ENCODE measurements around the gene PIN1.

Gene PIN1

DNA sequence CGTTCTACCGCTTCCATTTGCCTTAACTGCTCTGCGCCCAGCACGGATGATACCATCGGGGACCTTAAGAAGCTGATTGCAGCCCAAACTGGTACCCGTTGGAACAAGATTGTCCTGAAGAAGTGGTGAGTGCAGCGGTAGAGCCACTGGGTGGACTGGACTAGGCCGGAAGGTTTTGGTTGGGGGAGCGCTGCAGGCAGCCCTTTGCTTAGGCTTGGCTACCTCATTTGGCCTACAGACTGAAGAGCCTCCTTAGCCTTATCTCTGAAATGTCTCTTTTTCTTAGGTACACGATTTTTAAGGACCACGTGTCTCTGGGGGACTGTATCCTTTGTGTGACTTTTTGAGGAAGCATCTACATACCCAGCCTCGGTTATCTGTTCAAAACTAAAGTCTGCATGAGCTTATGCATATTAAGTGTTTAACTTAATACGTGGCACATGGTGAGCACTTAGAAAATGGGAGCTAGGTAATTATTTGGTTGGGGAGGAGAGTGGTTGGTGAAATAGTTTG is 6.5 kb upstream of the PIN1 start:
- H3K9me3 ChIP-seq (ENCODE audit: control extremely low read depth in 1 of 5, control insufficient read depth in 4 of 5, insufficient read depth in 2 of 5, low read depth in 1 of 5, low read length in 4 of 5) = no peaks in the 10 kb centered on the region
- H3K4me3 ChIP-seq (ENCODE audit: control insufficient read depth in 1 of 7, extremely low read depth in 1 of 7, insufficient read depth in 4 of 7, low read depth in 2 of 7, low read length in 6 of 7) = peak overlapping the region; percentile 75 to 99 (median 94)
- no peak for DNase-seq
- H3K27me3 ChIP-seq (replicated peaks in 2 of 5; ENCODE audit: control insufficient read depth in 4 of 5, insufficient read depth in 5 of 5, low read length in 4 of 5) = no peaks in the 10 kb centered on the region
- ChIA-PET CTCF (no interaction called here), POLR2A (interaction anchor here (0.6 to 1.9 kb wide), 2 partner anchors 10 to 36 kb away, joined by 4 to 6 read pairs; partner anchors contain the start of gene FBXL12)
- peak overlapping the region in 1 of 2 experiments; percentile 90 for H3K27ac ChIP-seq (ENCODE audit: insufficient read depth in 1 of 2, low read depth in 1 of 2, low read length in 2 of 2, poor library complexity in 1 of 2, severe bottlenecking in 2 of 2)
- H3K4me1 ChIP-seq (ENCODE audit: control extremely low read depth in 1 of 4, control insufficient read depth in 4 of 4, insufficient read depth in 4 of 4, low read length in 3 of 4) = peaks cover 5 to 24% (median 16%) of the 10 kb centered on the region in 4 experiments
- 48% methylated on average over 11 of the region's 13 CpGs for WGBS (ENCODE audit: insufficient coverage)
- peaks cover 0 to 16% (median 11%) of the 10 kb centered on the region in 4 experiments for H3K36me3 ChIP-seq (ENCODE audit: control insufficient read depth in 4 of 4, insufficient read depth in 4 of 4, low read length in 3 of 4)

DNA sequence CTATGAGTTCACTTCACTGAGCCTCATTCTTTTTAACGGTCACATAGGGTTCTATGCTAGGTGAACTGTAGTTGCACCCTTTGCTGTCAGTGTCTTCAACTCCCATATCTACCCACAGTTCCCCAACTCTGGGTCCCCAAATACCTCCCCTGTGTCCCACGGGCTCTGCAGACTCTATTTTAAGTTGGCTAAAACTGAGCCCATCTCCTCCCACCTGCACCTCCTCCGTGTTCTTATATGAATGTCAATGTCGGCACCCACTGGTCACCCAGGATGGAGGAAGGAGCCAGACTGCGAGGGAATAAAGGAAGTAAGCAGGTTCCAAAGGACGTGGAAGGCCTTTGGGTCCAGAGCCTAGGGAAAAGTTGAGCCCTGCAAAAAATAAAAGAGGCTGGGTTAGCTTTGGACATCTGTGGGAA is 802 bp upstream of the PIN1 start:
- Histone ChIP-seq H3K9me3 (ENCODE audit: control extremely low read depth in 1 of 5, control insufficient read depth in 4 of 5, insufficient read depth in 2 of 5, low read depth in 1 of 5, low read length in 4 of 5) (no peaks in the 10 kb centered on the region), H3K4me1 (ENCODE audit: control extremely low read depth in 1 of 4, control insufficient read depth in 4 of 4, insufficient read depth in 4 of 4, low read length in 3 of 4) (peaks cover 5 to 15% (median 12%) of the 10 kb centered on the region in 4 experiments), H3K27ac (ENCODE audit: insufficient read depth in 1 of 2, low read depth in 1 of 2, low read length in 2 of 2, poor library complexity in 1 of 2, severe bottlenecking in 2 of 2) (no peak overlapping the region), H3K36me3 (ENCODE audit: control insufficient read depth in 4 of 4, insufficient read depth in 4 of 4, low read length in 3 of 4) (peaks cover 0 to 29% (median 17%) of the 10 kb centered on the region in 4 experiments), H3K4me3 (ENCODE audit: control insufficient read depth in 1 of 7, extremely low read depth in 1 of 7, insufficient read depth in 4 of 7, low read depth in 2 of 7, low read length in 6 of 7) (peak overlapping the region in 6 of 7 experiments; percentile 67 to 99 (median 82)), H3K27me3 (replicated peaks in 2 of 5; ENCODE audit: control insufficient read depth in 4 of 5, insufficient read depth in 5 of 5, low read length in 4 of 5) (no peaks in the 10 kb centered on the region)
- 81% methylated on average over 3 of the region's 6 CpGs for WGBS (ENCODE audit: insufficient coverage)
- no peak for DNase-seq
- ChIA-PET CTCF (interaction anchor here (0.6 kb wide), 1 partner anchor 373 kb away, joined by 3 read pairs; no protein-coding TSS in a partner anchor), POLR2A (no interaction called here)

DNA sequence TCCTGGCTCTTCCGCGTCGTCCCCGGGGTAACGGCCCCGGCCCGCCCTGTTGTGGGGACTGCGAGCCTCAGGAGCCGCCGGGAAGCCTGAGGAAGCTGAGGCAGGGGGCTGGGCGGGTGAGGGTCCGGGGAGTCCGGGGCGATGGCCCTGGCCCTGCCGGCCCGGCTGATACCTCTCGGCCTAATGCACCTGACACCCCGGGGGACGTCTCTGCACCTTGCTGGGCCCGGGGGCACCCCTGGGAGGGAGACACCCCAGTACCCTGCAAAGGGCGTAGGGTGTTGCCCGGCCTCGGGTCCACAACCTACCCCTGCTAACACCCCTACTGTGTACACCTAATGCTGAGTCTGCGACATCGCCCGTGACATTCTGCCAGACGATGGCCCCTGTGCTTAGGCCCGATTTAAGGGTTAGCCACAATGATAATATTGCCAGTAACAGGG is 410 bp downstream of the PIN1 start:
- peaks cover 5 to 14% (median 12%) of the 10 kb centered on the region in 4 experiments for H3K4me1 ChIP-seq (ENCODE audit: control extremely low read depth in 1 of 4, control insufficient read depth in 4 of 4, insufficient read depth in 4 of 4, low read length in 3 of 4)
- H3K36me3 ChIP-seq (ENCODE audit: control insufficient read depth in 4 of 4, insufficient read depth in 4 of 4, low read length in 3 of 4) = peaks cover 0 to 28% (median 19%) of the 10 kb centered on the region in 4 experiments
- peak overlapping the region; percentile 67 to 99 (median 80) for H3K4me3 ChIP-seq (ENCODE audit: control insufficient read depth in 1 of 7, extremely low read depth in 1 of 7, insufficient read depth in 4 of 7, low read depth in 2 of 7, low read length in 6 of 7)
- POLR2A ChIA-PET = interaction anchor here (0.6 kb wide), 2 partner anchors 36 to 807 kb away, joined by 3 to 4 read pairs; no protein-coding TSS in a partner anchor
- peak overlapping the region in 1 of 2 experiments; percentile 77 for H3K27ac ChIP-seq (ENCODE audit: insufficient read depth in 1 of 2, low read depth in 1 of 2, low read length in 2 of 2, poor library complexity in 1 of 2, severe bottlenecking in 2 of 2)
- CTCF ChIA-PET = no interaction called here
- WGBS (ENCODE audit: insufficient coverage) = 5% methylated on average over 24 of the region's 28 CpGs
- DNase-seq = no peak
- no peaks in the 10 kb centered on the region for H3K9me3 ChIP-seq (ENCODE audit: control extremely low read depth in 1 of 5, control insufficient read depth in 4 of 5, insufficient read depth in 2 of 5, low read depth in 1 of 5, low read length in 4 of 5)
- H3K27me3 ChIP-seq (replicated peaks in 2 of 5; ENCODE audit: control insufficient read depth in 4 of 5, insufficient read depth in 5 of 5, low read length in 4 of 5) = no peaks in the 10 kb centered on the region

DNA sequence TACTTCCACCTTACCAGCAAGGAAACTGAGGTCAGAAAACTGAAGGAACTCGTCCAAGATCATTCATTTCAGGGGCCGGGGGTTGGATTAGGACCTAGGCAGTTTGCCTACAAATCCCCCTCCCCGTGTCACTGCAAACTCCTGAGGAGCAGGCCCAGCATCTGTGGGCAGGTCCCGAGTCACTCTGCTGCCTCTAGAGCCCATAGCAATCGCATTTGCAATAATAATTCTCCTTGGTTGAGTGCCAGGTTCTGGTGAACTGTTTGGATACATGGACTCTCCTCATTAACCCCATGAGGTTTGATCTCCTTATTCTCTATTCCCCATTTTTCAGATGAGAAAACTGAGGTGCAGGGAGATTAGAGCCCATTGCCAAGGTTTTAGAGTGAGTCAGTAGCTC is 903 bp downstream of the PIN1 start:
- peak overlapping the region; percentile 67 to 99 (median 80) for H3K4me3 ChIP-seq (ENCODE audit: control insufficient read depth in 1 of 7, extremely low read depth in 1 of 7, insufficient read depth in 4 of 7, low read depth in 2 of 7, low read length in 6 of 7)
- H3K27ac ChIP-seq (ENCODE audit: insufficient read depth in 1 of 2, low read depth in 1 of 2, low read length in 2 of 2, poor library complexity in 1 of 2, severe bottlenecking in 2 of 2) = peak overlapping the region in 1 of 2 experiments; percentile 77
- peaks cover 0 to 31% (median 23%) of the 10 kb centered on the region in 4 experiments for H3K36me3 ChIP-seq (ENCODE audit: control insufficient read depth in 4 of 4, insufficient read depth in 4 of 4, low read length in 3 of 4)
- H3K27me3 ChIP-seq (replicated peaks in 2 of 5; ENCODE audit: control insufficient read depth in 4 of 5, insufficient read depth in 5 of 5, low read length in 4 of 5) = no peaks in the 10 kb centered on the region
- DNase-seq = peak in 2 of 3 donors; percentile 35 to 44
- 9% methylated on average over 3 of the region's 5 CpGs for WGBS (ENCODE audit: insufficient coverage)
- H3K9me3 ChIP-seq (ENCODE audit: control extremely low read depth in 1 of 5, control insufficient read depth in 4 of 5, insufficient read depth in 2 of 5, low read depth in 1 of 5, low read length in 4 of 5) = no peaks in the 10 kb centered on the region
- peaks cover 5 to 14% (median 12%) of the 10 kb centered on the region in 4 experiments for H3K4me1 ChIP-seq (ENCODE audit: control extremely low read depth in 1 of 4, control insufficient read depth in 4 of 4, insufficient read depth in 4 of 4, low read length in 3 of 4)
- POLR2A ChIA-PET = no interaction called here
- CTCF ChIA-PET = interaction anchor here (2.6 kb wide), 1 partner anchor 11 kb away, joined by 11 read pairs; no protein-coding TSS in a partner anchor

DNA sequence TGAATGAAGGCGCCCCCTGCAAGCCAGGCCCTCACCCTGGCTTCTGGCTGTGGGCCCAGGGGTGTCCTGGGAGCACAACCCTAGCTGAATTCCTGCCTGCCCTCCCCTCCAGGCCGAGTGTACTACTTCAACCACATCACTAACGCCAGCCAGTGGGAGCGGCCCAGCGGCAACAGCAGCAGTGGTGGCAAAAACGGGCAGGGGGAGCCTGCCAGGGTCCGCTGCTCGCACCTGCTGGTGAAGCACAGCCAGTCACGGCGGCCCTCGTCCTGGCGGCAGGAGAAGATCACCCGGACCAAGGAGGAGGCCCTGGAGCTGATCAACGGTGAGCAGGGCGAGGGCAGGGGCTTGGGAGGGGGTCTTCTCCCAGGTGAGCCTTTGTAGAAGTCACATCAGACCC is 3.2 kb downstream of the PIN1 start:
- Histone ChIP-seq H3K4me1 (ENCODE audit: control extremely low read depth in 1 of 4, control insufficient read depth in 4 of 4, insufficient read depth in 4 of 4, low read length in 3 of 4) (peaks cover 5 to 14% (median 12%) of the 10 kb centered on the region in 4 experiments), H3K4me3 (ENCODE audit: control insufficient read depth in 1 of 7, extremely low read depth in 1 of 7, insufficient read depth in 4 of 7, low read depth in 2 of 7, low read length in 6 of 7) (no peak overlapping the region), H3K27me3 (replicated peaks in 2 of 5; ENCODE audit: control insufficient read depth in 4 of 5, insufficient read depth in 5 of 5, low read length in 4 of 5) (no peaks in the 10 kb centered on the region), H3K36me3 (ENCODE audit: control insufficient read depth in 4 of 4, insufficient read depth in 4 of 4, low read length in 3 of 4) (peaks cover 0 to 53% (median 42%) of the 10 kb centered on the region in 4 experiments), H3K9me3 (ENCODE audit: control extremely low read depth in 1 of 5, control insufficient read depth in 4 of 5, insufficient read depth in 2 of 5, low read depth in 1 of 5, low read length in 4 of 5) (peaks cover 0 to 8% (median 3%) of the 10 kb centered on the region in 5 experiments), H3K27ac (ENCODE audit: insufficient read depth in 1 of 2, low read depth in 1 of 2, low read length in 2 of 2, poor library complexity in 1 of 2, severe bottlenecking in 2 of 2) (no peak overlapping the region)
- ChIA-PET CTCF (interaction anchor here (1.2 to 2.6 kb wide), 2 partner anchors 9 to 12 kb away, joined by 3 to 11 read pairs; no protein-coding TSS in a partner anchor), POLR2A (no interaction called here)
- WGBS (ENCODE audit: insufficient coverage) = 97% methylated on average over 12 of the region's 15 CpGs
- DNase-seq = no peak

DNA sequence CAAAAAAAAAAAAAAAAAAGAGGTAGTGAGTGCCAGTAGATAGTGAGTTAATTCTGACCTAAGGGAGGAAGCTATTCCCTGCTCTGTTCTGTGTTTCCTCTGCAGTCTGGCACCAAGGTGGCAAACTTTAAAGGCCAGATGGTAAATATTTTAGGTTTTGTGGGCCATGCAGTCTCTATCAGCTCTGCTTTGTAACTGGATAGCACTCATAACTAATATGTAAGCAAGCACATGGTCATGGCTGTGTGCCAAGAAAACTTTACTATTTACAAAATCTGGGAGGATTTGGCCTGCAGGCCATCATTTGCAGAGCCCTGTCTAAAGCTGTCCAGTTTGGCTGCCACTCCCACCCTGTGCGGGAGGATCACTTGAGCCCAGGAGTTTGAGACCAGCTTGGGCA is 4.3 kb downstream of the PIN1 start:
- H3K9me3 ChIP-seq (ENCODE audit: control extremely low read depth in 1 of 5, control insufficient read depth in 4 of 5, insufficient read depth in 2 of 5, low read depth in 1 of 5, low read length in 4 of 5) = peaks cover 0 to 10% (median 5%) of the 10 kb centered on the region in 5 experiments
- POLR2A ChIA-PET = no interaction called here
- no peaks in the 10 kb centered on the region for H3K27me3 ChIP-seq (replicated peaks in 2 of 5; ENCODE audit: control insufficient read depth in 4 of 5, insufficient read depth in 5 of 5, low read length in 4 of 5)
- peaks cover 0 to 64% (median 52%) of the 10 kb centered on the region in 4 experiments for H3K36me3 ChIP-seq (ENCODE audit: control insufficient read depth in 4 of 4, insufficient read depth in 4 of 4, low read length in 3 of 4)
- no peak overlapping the region for H3K27ac ChIP-seq (ENCODE audit: insufficient read depth in 1 of 2, low read depth in 1 of 2, low read length in 2 of 2, poor library complexity in 1 of 2, severe bottlenecking in 2 of 2)
- CTCF ChIA-PET = interaction anchor here (0.6 kb wide), 1 partner anchor 45 kb away, joined by 3 read pairs; no protein-coding TSS in a partner anchor
- H3K4me1 ChIP-seq (ENCODE audit: control extremely low read depth in 1 of 4, control insufficient read depth in 4 of 4, insufficient read depth in 4 of 4, low read length in 3 of 4) = peaks cover 5 to 14% (median 12%) of the 10 kb centered on the region in 4 experiments
- DNase-seq = no peak
- WGBS (ENCODE audit: insufficient coverage) = 100% methylated on average over 1 of the region's 1 CpG
- no peak overlapping the region for H3K4me3 ChIP-seq (ENCODE audit: control insufficient read depth in 1 of 7, extremely low read depth in 1 of 7, insufficient read depth in 4 of 7, low read depth in 2 of 7, low read length in 6 of 7)

Measured in common myeloid progenitor, CD34-positive (primary cell).